Endothelial cell of umbilical vein (primary cell): Measurements from ENCODE around the gene HDAC9. TPM values are rescaled to one million over a fixed set of nuclear protein-coding genes. Genes with fewer than 3 reads are reported as not detected.

Experiments
- BruUV-seq: library from RNA; stranded (reverse); fragments of 400-500 nt; replicated peaks from 2 replicates; lab custom pipeline; 2021; lab: Mats Ljungman, UMichigan
- CTCF ChIA-PET: fragments of 300-600, 350-600 bp; sonication (Branson Sonifier 250); formaldehyde crosslinking; loops from one replicate; lab custom pipeline; 2021; ENCODE audit warnings: antibody characterized with exemption, inconsistent platforms; lab: Charles Lee
- POLR2A ChIA-PET: fragments of 300-600, 350-600 bp; sonication (Branson Sonifier 250); formaldehyde crosslinking; loops from one replicate; lab custom pipeline; 2021; ENCODE audit warnings: antibody characterized with exemption, inconsistent platforms; lab: Charles Lee
- DNase-seq: peaks from one replicate; pipeline ENCODE4 v3.0.0-alpha.2; 2011; ENCODE audit warnings: low read depth, low spot score
- FAIRE-seq: peaks from 2 replicates; lab custom pipeline; 2011; peaks lifted over from hg19 to GRCh38; lab: Jason Lieb, UNC
- H2AFZ ChIP-seq: 2 replicates; pipeline ENCODE4 v1.6.0; 2012; ENCODE audit warnings: low read depth, low read length, control low read depth, inconsistent platforms
- H3K27ac ChIP-seq: 2 replicates; pipeline ENCODE4 v1.5.1; 2011; ENCODE audit warnings: low read depth, mild to moderate bottlenecking, control low read depth, low read length, moderate library complexity; ENCODE audit not compliant: insufficient read depth
- H3K27me3 ChIP-seq, 2 experiments: 2 replicates each; pipeline versions ENCODE4 v1.6.0 to v1.6.1; 2011; ENCODE audit warnings: low read length in 2 of 2, mixed read lengths in 1 of 2; ENCODE audit not compliant: control insufficient read depth in 2 of 2, insufficient read depth in 2 of 2
- H3K36me3 ChIP-seq, 2 experiments: 2 replicates in 1 of 2; 3 replicates in 1 of 2; pipeline ENCODE4 v1.5.1; 2011; ENCODE audit warnings: low read length in 2 of 2, mild to moderate bottlenecking in 1 of 2, moderate library complexity in 1 of 2; ENCODE audit not compliant: control insufficient read depth in 2 of 2, insufficient read depth in 2 of 2; ENCODE audit errors: extremely low read depth in 1 of 2
- H3K4me1 ChIP-seq: 3 replicates; pipeline ENCODE4 v1.5.1; 2011; ENCODE audit warnings: mild to moderate bottlenecking, low read length; ENCODE audit not compliant: control insufficient read depth, insufficient read depth; ENCODE audit errors: extremely low read depth
- H3K4me2 ChIP-seq: 2 replicates; pipeline ENCODE4 v1.6.1; 2011; ENCODE audit warnings: low read length, control low read depth, mixed read lengths; ENCODE audit not compliant: insufficient read depth
- H3K4me3 ChIP-seq, 3 experiments: fragments of 200-600 bp in 1 of 3; sonication (generic), shearing (Covaris generic) in 1 of 3; replicated peaks in 1 of 3; 2 replicates each; pipeline ENCODE4 v1.5.1; 2011 to 2016; ENCODE audit warnings: control low read depth in 3 of 3, low read length in 3 of 3, mild to moderate bottlenecking in 2 of 3, inconsistent platforms in 1 of 3, low read depth in 1 of 3, moderate library complexity in 1 of 3; ENCODE audit not compliant: insufficient read depth in 1 of 3
- H3K79me2 ChIP-seq: 2 replicates; pipeline ENCODE4 v1.6.0; 2012; ENCODE audit warnings: low read length, inconsistent platforms; ENCODE audit not compliant: control insufficient read depth, insufficient read depth
- H3K9ac ChIP-seq: replicated peaks from 2 replicates; pipeline ENCODE3; 2011; ENCODE audit warnings: low read length, control low read depth; ENCODE audit not compliant: insufficient read depth; ENCODE audit errors: extremely low read depth
- H3K9me1 ChIP-seq: replicated peaks from 3 replicates; pipeline ENCODE4 v1.6.0; 2011; ENCODE audit warnings: mild to moderate bottlenecking, low read length; ENCODE audit not compliant: control insufficient read depth, insufficient read depth; ENCODE audit errors: extremely low read depth
- H3K9me3 ChIP-seq: replicated peaks from 2 replicates; pipeline ENCODE4 v1.5.1; 2012; ENCODE audit warnings: low read length, inconsistent platforms; ENCODE audit not compliant: control insufficient read depth, insufficient read depth
- H4K20me1 ChIP-seq: replicated peaks from 2 replicates; pipeline ENCODE3; 2011; ENCODE audit warnings: mild to moderate bottlenecking, low read length; ENCODE audit not compliant: control insufficient read depth, insufficient read depth; ENCODE audit errors: extremely low read depth
- CTCF ChIP-seq, 2 donors: IDR thresholded peaks; 1 replicate in 1 of 2; 2 replicates in 1 of 2; pipeline ENCODE4 v1.5.1; 2011; ENCODE audit warnings: low read length in 2 of 2, mild to moderate bottlenecking in 2 of 2, moderate library complexity in 2 of 2, control low read depth in 1 of 2, inconsistent platforms in 1 of 2, low read depth in 1 of 2; ENCODE audit not compliant: insufficient read depth in 1 of 2; ENCODE audit errors: extremely low read depth in 1 of 2
- EZH2 ChIP-seq: IDR thresholded peaks from 2 replicates; pipeline ENCODE4 v1.6.1; 2012; ENCODE audit warnings: borderline replicate concordance, low read depth, mild to moderate bottlenecking, moderate library complexity, low read length, inconsistent platforms; ENCODE audit not compliant: severe bottlenecking
- FOS ChIP-seq: IDR thresholded peaks from 2 replicates; pipeline ENCODE4 v1.6.1; 2011; ENCODE audit warnings: mild to moderate bottlenecking, low read length, moderate library complexity, borderline replicate concordance; ENCODE audit not compliant: insufficient read depth
- GATA2 ChIP-seq: IDR thresholded peaks from 2 replicates; pipeline ENCODE4 v1.7.0; 2011; ENCODE audit warnings: low read depth, mild to moderate bottlenecking, moderate library complexity, mixed read lengths, low read length; ENCODE audit not compliant: insufficient read length, insufficient read depth
- JUN ChIP-seq: IDR thresholded peaks from 2 replicates; pipeline ENCODE4 v1.6.1; 2011; ENCODE audit warnings: borderline replicate concordance, low read depth; ENCODE audit not compliant: insufficient read length, insufficient read depth
- MAX ChIP-seq: IDR thresholded peaks from 2 replicates; pipeline ENCODE4 v1.6.1; 2011; ENCODE audit not compliant: insufficient read depth, insufficient read length
- MYC ChIP-seq: IDR thresholded peaks from one replicate; pipeline ENCODE4 v1.6.1; 2011; ENCODE audit warnings: mild to moderate bottlenecking, low read depth, low read length
- POLR2A ChIP-seq: IDR thresholded peaks from 2 replicates; pipeline ENCODE4 v1.6.1; 2012; ENCODE audit warnings: low read depth, mild to moderate bottlenecking, control low read depth, low read length
- POLR2AphosphoS5 ChIP-seq: IDR thresholded peaks from 2 replicates; pipeline ENCODE4 v1.6.1; 2012; ENCODE audit warnings: low read depth, mild to moderate bottlenecking, control low read depth, low read length, moderate library complexity; ENCODE audit not compliant: insufficient read depth
- dilution Hi-C: fragments of 300-500 bp; cut with MboI; formaldehyde crosslinking; loops from one replicate; pipeline ENCODE4 v1.15.0; 2019; ENCODE audit warnings: low sequenced_read_pairs; ENCODE audit not compliant: extremely low pct_ligation_motif_present
- intact Hi-C: fragments of 100-400 bp; cut with micrococcal nuclease; formaldehyde crosslinking; loops from one replicate; pipeline ENCODE4 v1.10.0; 2022
- polyA plus RNA-seq, 4 experiments: library from polyadenylated mRNA; depleted of rRNA in 3 of 4; stranded (reverse) in 3 of 4; unstranded in 1 of 4; fragments of >200 nt; gene quantifications; 2 replicates each; pipeline versions ENCODE4 v1.2.1 to v1.2.3, GENCODE V29; 2011 to 2012; ENCODE audit warnings: missing spikeins in 1 of 4
- total RNA-seq: library from RNA; stranded (reverse); gene quantifications from 2 replicates; pipeline ENCODE4 v1.2.3, GENCODE V29; 2021

Gene HDAC9
- total and polyA plus RNA-seq, 2 donors (not counting 3 experiments of a cell fraction or from before 2014, with no cell fraction given), result 1.8 to 11.6 TPM

- Histone ChIP-seq H3K79me2 (no peaks in the 10 kb centered on the region), H2AFZ (no peak overlapping the region), H3K4me1 (no peaks in the 10 kb centered on the region), H3K9me1 (no peaks in the 10 kb centered on the region), H3K4me3 (no peak overlapping the region), H3K4me2 (no peak overlapping the region), H3K27ac (no peak overlapping the region), H3K9ac (no peak overlapping the region), H3K36me3 (no peaks in the 10 kb centered on the region), H3K27me3 (no peaks in the 10 kb centered on the region), H3K9me3 (no peaks in the 10 kb centered on the region), H4K20me1 (no peaks in the 10 kb centered on the region)
- DNase-seq (no peak), FAIRE-seq (no peak)
- intact Hi-C loops (loop anchor here (10.0 kb wide), 1 partner anchor 869 kb away; no protein-coding TSS in a partner anchor), dilution Hi-C loops (loop anchor here (25.0 kb wide), 1 partner anchor 212 kb away; no protein-coding TSS in a partner anchor)
- BruUV-seq, result no TSS peak
- ChIA-PET POLR2A (no interaction called here), CTCF (interaction anchor here (0.9 to 9.2 kb wide), 5 partner anchors 13 to 826 kb away, joined by 3 to 572 read pairs (median 4); no protein-coding TSS in a partner anchor)
- TF ChIP-seq GATA2, result no peak
- no peak for TF ChIP-seq FOS
- TF ChIP-seq CTCF (IDR thresholded peaks at IDR 0.05; ENCODE audit: extremely low read depth in 1 of 2, insufficient read depth in 1 of 2, low read depth in 1 of 2, low read length in 2 of 2), result no peak
- TF ChIP-seq EZH2, result no peak
These were observed 78.6 kb downstream of the HDAC9 start for GRCh38 chr7:18574235-18574540.

- H3K9ac ChIP-seq, result no peak overlapping the region
- TF ChIP-seq POLR2A, result no peak
- TF ChIP-seq FOS, result no peak
- TF ChIP-seq MYC, result no peak
- no peak for TF ChIP-seq CTCF (IDR thresholded peaks at IDR 0.05; ENCODE audit: extremely low read depth in 1 of 2, insufficient read depth in 1 of 2, low read depth in 1 of 2, low read length in 2 of 2)
- no peak for TF ChIP-seq POLR2AphosphoS5
- no peak for TF ChIP-seq JUN
- TF ChIP-seq EZH2, result no peak
- TF ChIP-seq GATA2, result no peak
- TF ChIP-seq MAX, result no peak
- intact Hi-C loops, result loop anchor here (10.0 kb wide), 1 partner anchor 870 kb away; no protein-coding TSS in a partner anchor
- no peak overlapping the region for H2AFZ ChIP-seq
- no peak overlapping the region for H3K4me3 ChIP-seq
- no peaks in the 10 kb centered on the region for H3K79me2 ChIP-seq
- POLR2A ChIA-PET, result no interaction called here
- H3K27me3 ChIP-seq, result no peaks in the 10 kb centered on the region
- H3K9me1 ChIP-seq, result no peaks in the 10 kb centered on the region
- H3K4me1 ChIP-seq, result no peaks in the 10 kb centered on the region
- CTCF ChIA-PET, result interaction anchor here (0.8 to 9.2 kb wide), 3 partner anchors 10 to 223 kb away, joined by 3 to 572 read pairs (median 202); no protein-coding TSS in a partner anchor
- DNase-seq, result no peak
- H4K20me1 ChIP-seq, result no peaks in the 10 kb centered on the region
- no peak overlapping the region for H3K4me2 ChIP-seq
- FAIRE-seq, result no peak
- H3K36me3 ChIP-seq, result no peaks in the 10 kb centered on the region
- no peak overlapping the region for H3K27ac ChIP-seq
- no peaks in the 10 kb centered on the region for H3K9me3 ChIP-seq
- no TSS peak for BruUV-seq
- dilution Hi-C loops, result loop anchor here (25.0 kb wide), 1 partner anchor 212 kb away; no protein-coding TSS in a partner anchor
These were observed 79.1 kb downstream of the HDAC9 start for GRCh38 chr7:18574676-18575075.
